GM23338 (cell line): ENCODE data around the gene ASB3. TPM values are rescaled to one million over a fixed set of nuclear protein-coding genes. Genes with fewer than 3 reads are reported as not detected.

Source experiments
- ATAC-seq: fragments of 200-7000 bp; cut with Tn5 transposase; 3 replicates; pipeline ENCODE4 v1.9.1; 2020
- DNase-seq: peaks from one replicate; pipeline ENCODE4 v3.0.0-alpha.2; 2015; ENCODE audit warnings: low spot score
- H2AFZ ChIP-seq: fragments of 200-600 bp; sonication (generic); 2 replicates; pipeline ENCODE4 v1.8.0; 2016; ENCODE audit warnings: antibody characterized with exemption, mild to moderate bottlenecking, moderate library complexity
- H3F3A ChIP-seq: fragments of 200-600 bp; sonication (generic); replicated peaks from 2 replicates; pipeline ENCODE4 v1.8.0; 2017; ENCODE audit warnings: antibody characterized with exemption, mixed run types, low read depth
- H3K27ac ChIP-seq: fragments of 200-600 bp; sonication (generic); 2 replicates; pipeline ENCODE4 v1.6.1; 2016; ENCODE audit warnings: low read depth
- H3K27me3 ChIP-seq: fragments of 200-600 bp; sonication (generic); 2 replicates; pipeline ENCODE4 v1.8.0; 2016; ENCODE audit warnings: mild to moderate bottlenecking, mixed run types, moderate library complexity; ENCODE audit not compliant: insufficient read depth
- H3K36me3 ChIP-seq: fragments of 200-600 bp; sonication (generic); 2 replicates; pipeline ENCODE4 v1.8.0; 2016; ENCODE audit warnings: mild to moderate bottlenecking; ENCODE audit not compliant: insufficient read depth
- H3K4me1 ChIP-seq: fragments of 200-600 bp; sonication (generic); 2 replicates; pipeline ENCODE4 v1.8.0; 2016; ENCODE audit warnings: mild to moderate bottlenecking, moderate library complexity; ENCODE audit not compliant: insufficient read depth
- H3K4me2 ChIP-seq: fragments of 200-600 bp; sonication (generic); 2 replicates; pipeline ENCODE4 v1.7.1; 2017; ENCODE audit warnings: mixed run types
- H3K4me3 ChIP-seq: fragments of 200-600 bp; sonication (generic); 2 replicates; pipeline ENCODE4 v1.6.1; 2016; ENCODE audit warnings: mixed run types
- H3K79me2 ChIP-seq: fragments of 200-600 bp; sonication (generic); replicated peaks from 2 replicates; pipeline ENCODE4 v1.8.0; 2017; ENCODE audit warnings: mild to moderate bottlenecking; ENCODE audit not compliant: insufficient read depth
- H3K9me2 ChIP-seq: fragments of 200-600 bp; sonication (generic); 2 replicates; pipeline ENCODE4 v1.8.0; 2017; ENCODE audit not compliant: insufficient read depth
- H4K20me1 ChIP-seq: fragments of 200-600 bp; sonication (generic); replicated peaks from 2 replicates; pipeline ENCODE4 v1.8.0; 2017; ENCODE audit warnings: mild to moderate bottlenecking; ENCODE audit not compliant: insufficient read depth
- H3K27ac Mint-ChIP-seq: 2 replicates; pipeline ENCODE4 v1.8.0; 2020; ENCODE audit warnings: inconsistent platforms, mild to moderate bottlenecking, moderate library complexity, mixed read lengths
- H3K27me3 Mint-ChIP-seq: 3 replicates; pipeline ENCODE4 v1.8.0; 2022; ENCODE audit warnings: low read depth, mild to moderate bottlenecking, moderate library complexity, mixed read lengths, inconsistent platforms; ENCODE audit not compliant: insufficient read depth, poor library complexity
- H3K36me3 Mint-ChIP-seq: 3 replicates; pipeline ENCODE4 v1.8.0; 2021; ENCODE audit warnings: low read depth, mild to moderate bottlenecking, inconsistent platforms, moderate library complexity, mixed read lengths
- H3K4me1 Mint-ChIP-seq: 3 replicates; pipeline ENCODE4 v1.8.0; 2020; ENCODE audit warnings: mild to moderate bottlenecking, inconsistent platforms, mixed read lengths
- H3K4me3 Mint-ChIP-seq: 3 replicates; pipeline ENCODE4 v1.8.0; 2021; ENCODE audit warnings: moderate library complexity, mild to moderate bottlenecking, inconsistent platforms, mixed read lengths
- H3K9me3 Mint-ChIP-seq: 3 replicates; pipeline ENCODE4 v1.8.0; 2020; ENCODE audit warnings: moderate library complexity, mild to moderate bottlenecking, inconsistent platforms, mixed read lengths
- CREB1 ChIP-seq: fragments of 250-450 bp; sonication (Bioruptor Pico); IDR thresholded peaks from 2 replicates; pipeline ENCODE4 v1.5.0; 2020; ENCODE audit warnings: low read depth, mild to moderate bottlenecking, moderate library complexity
- EZH2 ChIP-seq: fragments of 200-600 bp; sonication (generic); IDR thresholded peaks from one replicate; pipeline ENCODE4 v1.8.0; 2017; ENCODE audit warnings: antibody characterized with exemption, mild to moderate bottlenecking, low read depth; ENCODE audit not compliant: unreplicated experiment
- EZH2phosphoT487 ChIP-seq: fragments of 200-600 bp; sonication (generic); IDR thresholded peaks from one replicate; pipeline ENCODE4 v1.8.1; 2018; ENCODE audit warnings: antibody characterized with exemption; ENCODE audit not compliant: unreplicated experiment
- POLR2AphosphoS5 ChIP-seq: IDR thresholded peaks from 2 replicates; pipeline ENCODE4 v1.6.1; 2016; ENCODE audit warnings: antibody characterized with exemption, low read depth
- ZNF114 ChIP-seq: fragments of 250-450 bp; sonication (Bioruptor Pico); IDR thresholded peaks from 2 replicates; pipeline ENCODE4 v1.5.0; 2020; ENCODE audit warnings: mild to moderate bottlenecking, moderate library complexity
- ZNF331 ChIP-seq: fragments of 250-450 bp; sonication (Bioruptor Pico); IDR thresholded peaks from 2 replicates; pipeline ENCODE4 v1.5.0; 2020; ENCODE audit warnings: low read depth, mild to moderate bottlenecking, moderate library complexity
- polyA plus RNA-seq: library from polyadenylated mRNA; unstranded; fragments of >200 nt; fragmentation: Nextera tagmentation; extraction: Ambion mirVana; gene quantifications from 2 replicates; pipeline ENCODE4 v1.2.1, GENCODE V29; 2016
- total RNA-seq: library from RNA; depleted of rRNA; stranded (reverse); fragments of >200 nt; shearing (Covaris generic); gene quantifications from 2 replicates; pipeline ENCODE4 v1.2.3, GENCODE V29; 2014; rRNA removed

Gene ASB3
- total and polyA plus RNA-seq, 2 experiments from 2014 or later = 22.4 to 30.5 TPM

DNA sequence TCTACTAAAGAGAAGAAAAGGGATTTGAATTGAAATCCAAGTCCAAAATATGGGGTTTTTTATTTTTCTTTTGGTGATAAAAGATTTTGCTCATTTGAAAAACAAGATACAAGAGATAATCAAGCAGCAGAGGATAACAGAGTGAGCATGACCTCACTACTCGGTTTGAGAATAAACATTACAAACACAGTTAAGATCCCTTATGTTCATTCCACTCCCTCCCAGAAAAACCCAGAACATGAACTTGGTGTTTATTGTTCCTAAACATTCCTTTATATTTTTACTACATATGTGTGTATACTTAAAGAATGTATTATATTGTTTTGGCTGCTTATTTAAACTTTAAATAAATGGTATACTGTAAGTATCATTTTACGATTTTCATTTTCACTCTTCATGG is 165.8 kb downstream of the ASB3 start:
- Histone ChIP-seq H2AFZ (no peak overlapping the region), H3K27ac (no peak overlapping the region), H3K36me3 (no peaks in the 10 kb centered on the region), H3K79me2 (no peaks in the 10 kb centered on the region), H3K4me1 (no peaks in the 10 kb centered on the region), H4K20me1 (no peaks in the 10 kb centered on the region), H3K9me2 (no peaks in the 10 kb centered on the region), H3K27me3 (no peaks in the 10 kb centered on the region), H3K4me2 (no peak overlapping the region), H3F3A (no peaks in the 10 kb centered on the region), H3K4me3 (no peak overlapping the region)
- Mint-ChIP-seq H3K4me1 (no peaks in the 10 kb centered on the region), H3K27me3 (peaks cover 3% of the 10 kb centered on the region), H3K4me3 (no peak overlapping the region), H3K9me3 (no peaks in the 10 kb centered on the region; the same call in 2 of the 3 replicates), H3K27ac (no peak overlapping the region), H3K36me3 (no peaks in the 10 kb centered on the region)
- no peak for TF ChIP-seq EZH2phosphoT487
- TF ChIP-seq CREB1 (CRISPR knock-in tag) = no peak
- no peak for TF ChIP-seq POLR2AphosphoS5
- TF ChIP-seq ZNF114 (CRISPR knock-in tag) = no peak
- TF ChIP-seq EZH2 = no peak
- no peak for TF ChIP-seq ZNF331 (CRISPR knock-in tag)
- no peak for ATAC-seq
- no peak for DNase-seq

Other genes with a start within 250 kb of the ASB3 start
- 17.9 and 20.9 TPM in 2 replicates for gene CHAC2, start 19.1 kb downstream of the ASB3 start, total RNA-seq
- 25.8 and 27.1 TPM in 2 replicates for gene CHAC2, start 19.1 kb downstream of the ASB3 start, polyA plus RNA-seq
- 22.7 and 35.0 TPM in 2 replicates for gene ERLEC1, start 91 bp upstream of the ASB3 start, total RNA-seq
- 38.1 and 41.2 TPM in 2 replicates for gene ERLEC1, start 91 bp upstream of the ASB3 start, polyA plus RNA-seq
- gene GPR75, start 73.0 kb upstream of the ASB3 start, total RNA-seq = 2.3 and 4.1 TPM in 2 replicates
- gene GPR75, start 73.0 kb upstream of the ASB3 start, polyA plus RNA-seq = 0.34 and 0.47 TPM in 2 replicates
- gene PSME4, start 184.0 kb upstream of the ASB3 start, total RNA-seq = 97.6 and 98.6 TPM in 2 replicates
- gene PSME4, start 184.0 kb upstream of the ASB3 start, polyA plus RNA-seq = 38.4 and 44.7 TPM in 2 replicates